PC-9 (cell line): ENCODE results near the gene MT1F. TPM values are rescaled to one million over a fixed set of nuclear protein-coding genes. Genes with fewer than 3 reads are reported as not detected.

Experiments used
- BruUV-seq: library from RNA; stranded (reverse); fragments of 400-500 nt; replicated peaks from 2 replicates; lab custom pipeline; 2021; lab: Mats Ljungman, UMichigan
- CTCF ChIA-PET: fragments of 300-600 bp; sonication (Branson Sonifier 250); formaldehyde crosslinking; loops from one replicate; lab custom pipeline; 2022; ENCODE audit warnings: antibody characterized with exemption; lab: Charles Lee
- POLR2A ChIA-PET: fragments of 300-600 bp; sonication (Branson Sonifier 250); formaldehyde crosslinking; loops from one replicate; lab custom pipeline; 2022; ENCODE audit warnings: antibody characterized with exemption; ENCODE audit not compliant: unreplicated experiment; lab: Charles Lee
- DNase-seq, 2 experiments: peaks; one replicate each; pipeline versions ENCODE4 v3.0.0 to v3.0.0-alpha.2; 2015 to 2022; ENCODE audit warnings: mixed read lengths in 1 of 2
- H2AFZ ChIP-seq: fragments of 200-600 bp; sonication (generic); 2 replicates; pipeline ENCODE4 v1.8.1; 2017; ENCODE audit warnings: antibody characterized with exemption
- H3F3A ChIP-seq: fragments of 200-600 bp; sonication (generic); 2 replicates; pipeline ENCODE4 v1.8.1; 2017; ENCODE audit warnings: antibody characterized with exemption, mild to moderate bottlenecking, low read depth; ENCODE audit not compliant: insufficient read depth
- H3K27ac ChIP-seq: fragments of 200-600 bp; sonication (generic); 2 replicates; pipeline ENCODE4 v1.6.1; 2016; ENCODE audit warnings: mixed run types
- H3K27me3 ChIP-seq: fragments of 200-600 bp; sonication (generic); 2 replicates; pipeline ENCODE4 v1.6.1; 2016; ENCODE audit warnings: low read depth, mixed run types; ENCODE audit not compliant: insufficient read depth
- H3K36me3 ChIP-seq: fragments of 200-600 bp; sonication (generic); 2 replicates; pipeline ENCODE4 v1.6.1; 2016; ENCODE audit warnings: low read depth, mixed run types
- H3K4me1 ChIP-seq: fragments of 200-600 bp; sonication (generic); replicated peaks from 2 replicates; pipeline ENCODE4 v1.6.1; 2016; ENCODE audit warnings: mixed run types; ENCODE audit not compliant: insufficient read depth
- H3K4me2 ChIP-seq: fragments of 200-600 bp; sonication (generic); 2 replicates; pipeline ENCODE4 v1.6.1; 2017; ENCODE audit warnings: mixed run types
- H3K4me3 ChIP-seq: fragments of 200-600 bp; sonication (generic); 2 replicates; pipeline ENCODE4 v1.6.1; 2016; ENCODE audit warnings: mixed run types
- H3K79me2 ChIP-seq: fragments of 200-600 bp; sonication (generic); 2 replicates; pipeline ENCODE4 v1.6.1; 2017; ENCODE audit warnings: low read depth, mixed run types
- H3K9me2 ChIP-seq: fragments of 200-600 bp; sonication (generic); 2 replicates; pipeline ENCODE4 v1.8.1; 2017; ENCODE audit warnings: mild to moderate bottlenecking; ENCODE audit not compliant: insufficient read depth
- H3K9me3 ChIP-seq: fragments of 200-600 bp; sonication (generic); 2 replicates; pipeline ENCODE4 v1.8.1; 2016; ENCODE audit warnings: low read depth; ENCODE audit not compliant: insufficient read depth
- H4K20me1 ChIP-seq: fragments of 200-600 bp; sonication (generic); 2 replicates; pipeline ENCODE4 v1.8.1; 2017; ENCODE audit not compliant: insufficient read depth
- EZH2 ChIP-seq: fragments of 200-600 bp; sonication (generic); IDR thresholded peaks from 2 replicates; pipeline ENCODE4 v1.8.0; 2017; ENCODE audit warnings: antibody characterized with exemption, low read depth
- intact Hi-C: fragments of 100-400 bp; cut with micrococcal nuclease; formaldehyde crosslinking; loops from one replicate; pipeline ENCODE4 v1.10.0; 2022; ENCODE audit not compliant: unreplicated experiment
- total RNA-seq: library from RNA; stranded (reverse); gene quantifications from 2 replicates; pipeline ENCODE4 v1.2.3, GENCODE V29; 2021
- TF ChIP-seq, protein P1 (sequence below): fragments of 200-600 bp; sonication (generic); conservative IDR thresholded peaks from 2 replicates; pipeline ENCODE4 v1.6.1; 2017; ENCODE audit warnings: mixed run types, antibody characterized with exemption, mild to moderate bottlenecking, moderate library complexity

The MT1F gene
- total RNA-seq, 1 experiment from 2014 or later = 4.0 TPM

DNA sequence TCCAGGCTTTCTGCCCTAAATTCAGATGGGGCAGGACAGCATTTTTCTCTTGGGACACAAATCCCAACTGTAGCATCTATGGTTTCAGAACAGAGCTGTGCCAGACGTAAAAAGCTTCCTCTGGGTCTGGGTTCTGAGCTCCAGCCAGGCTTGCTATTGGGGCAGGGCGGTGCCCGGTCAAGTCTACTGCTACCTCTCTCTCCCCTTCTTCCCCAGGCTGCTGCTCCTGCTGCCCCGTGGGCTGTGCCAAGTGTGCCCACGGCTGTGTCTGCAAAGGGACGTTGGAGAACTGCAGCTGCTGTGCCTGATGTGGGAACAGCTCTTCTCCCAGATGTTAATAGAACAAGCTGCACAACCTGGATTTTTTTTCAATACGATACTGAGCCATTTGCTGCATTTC, 24.2 kb upstream of the MT1F start:
- H3K36me3 ChIP-seq = no peaks in the 10 kb centered on the region
- H3K79me2 ChIP-seq = no peaks in the 10 kb centered on the region
- POLR2A ChIA-PET = no interaction called here
- no peak overlapping the region for H2AFZ ChIP-seq
- intact Hi-C loops = no loop called here
- H3K9me2 ChIP-seq = no peaks in the 10 kb centered on the region
- H3K4me3 ChIP-seq = no peak overlapping the region
- TF ChIP-seq, protein P1, sequence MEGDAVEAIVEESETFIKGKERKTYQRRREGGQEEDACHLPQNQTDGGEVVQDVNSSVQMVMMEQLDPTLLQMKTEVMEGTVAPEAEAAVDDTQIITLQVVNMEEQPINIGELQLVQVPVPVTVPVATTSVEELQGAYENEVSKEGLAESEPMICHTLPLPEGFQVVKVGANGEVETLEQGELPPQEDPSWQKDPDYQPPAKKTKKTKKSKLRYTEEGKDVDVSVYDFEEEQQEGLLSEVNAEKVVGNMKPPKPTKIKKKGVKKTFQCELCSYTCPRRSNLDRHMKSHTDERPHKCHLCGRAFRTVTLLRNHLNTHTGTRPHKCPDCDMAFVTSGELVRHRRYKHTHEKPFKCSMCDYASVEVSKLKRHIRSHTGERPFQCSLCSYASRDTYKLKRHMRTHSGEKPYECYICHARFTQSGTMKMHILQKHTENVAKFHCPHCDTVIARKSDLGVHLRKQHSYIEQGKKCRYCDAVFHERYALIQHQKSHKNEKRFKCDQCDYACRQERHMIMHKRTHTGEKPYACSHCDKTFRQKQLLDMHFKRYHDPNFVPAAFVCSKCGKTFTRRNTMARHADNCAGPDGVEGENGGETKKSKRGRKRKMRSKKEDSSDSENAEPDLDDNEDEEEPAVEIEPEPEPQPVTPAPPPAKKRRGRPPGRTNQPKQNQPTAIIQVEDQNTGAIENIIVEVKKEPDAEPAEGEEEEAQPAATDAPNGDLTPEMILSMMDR = no peak
- no peak for TF ChIP-seq EZH2
- no peak for DNase-seq
- peaks cover 3% of the 10 kb centered on the region; the same call in 1 of the 2 replicates for H3F3A ChIP-seq
- no TSS peak for BruUV-seq
- CTCF ChIA-PET = no interaction called here
- no peak overlapping the region for H3K4me2 ChIP-seq
- no peaks in the 10 kb centered on the region for H3K9me3 ChIP-seq
- peaks cover 14% of the 10 kb centered on the region for H3K4me1 ChIP-seq
- no peaks in the 10 kb centered on the region for H4K20me1 ChIP-seq
- no peak overlapping the region for H3K27ac ChIP-seq
- no peaks in the 10 kb centered on the region for H3K27me3 ChIP-seq

DNA sequence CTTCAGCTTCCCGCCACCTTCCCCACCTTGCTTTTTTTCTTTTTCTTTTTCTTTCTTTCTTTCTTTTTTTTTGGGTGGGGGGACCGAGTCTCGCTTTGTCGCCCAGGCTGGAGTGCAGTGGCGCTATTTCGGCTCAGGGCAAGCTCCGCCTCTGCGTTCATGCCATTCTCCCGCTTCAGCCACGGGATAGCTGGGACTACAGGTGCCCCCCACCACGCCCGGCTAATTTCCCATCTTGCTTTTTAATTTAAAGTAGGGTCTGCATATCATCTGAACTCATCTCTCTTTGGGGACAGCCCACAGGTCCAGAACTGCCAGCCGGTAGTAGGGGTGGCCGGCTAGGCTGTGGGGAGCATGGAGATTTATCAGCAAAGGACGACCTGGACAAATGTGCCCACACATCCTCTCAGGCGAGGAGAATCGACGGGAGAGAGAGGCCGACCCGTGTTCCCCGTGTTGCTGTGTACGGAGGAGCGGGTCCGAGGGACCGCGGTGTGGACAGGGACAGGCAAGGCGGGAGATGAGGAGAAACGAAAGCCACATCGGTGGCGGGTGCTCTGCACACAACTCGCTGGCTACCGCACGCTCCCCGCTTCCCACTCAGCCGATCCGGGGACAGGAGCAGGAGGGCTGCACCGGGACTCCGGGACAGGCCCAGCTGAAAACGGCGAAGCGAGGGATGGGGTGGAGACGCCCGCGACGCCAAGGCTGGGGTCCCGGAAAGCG, 22.9 kb upstream of the MT1F start:
- no peak for TF ChIP-seq EZH2
- TF ChIP-seq, protein P1 = no peak
- intact Hi-C loops = no loop called here
- Histone ChIP-seq H3K27ac (no peak overlapping the region), H4K20me1 (no peaks in the 10 kb centered on the region), H3F3A (peaks cover 8% of the 10 kb centered on the region; the same call in 1 of the 2 replicates), H2AFZ (no peak overlapping the region), H3K9me3 (no peaks in the 10 kb centered on the region), H3K27me3 (no peaks in the 10 kb centered on the region), H3K4me2 (no peak overlapping the region), H3K4me1 (peaks cover 25% of the 10 kb centered on the region), H3K9me2 (no peaks in the 10 kb centered on the region), H3K36me3 (no peaks in the 10 kb centered on the region), H3K4me3 (no peak overlapping the region), H3K79me2 (no peaks in the 10 kb centered on the region)
- CTCF ChIA-PET = no interaction called here
- POLR2A ChIA-PET = no interaction called here
- no TSS peak for BruUV-seq
- no peak for DNase-seq

DNA sequence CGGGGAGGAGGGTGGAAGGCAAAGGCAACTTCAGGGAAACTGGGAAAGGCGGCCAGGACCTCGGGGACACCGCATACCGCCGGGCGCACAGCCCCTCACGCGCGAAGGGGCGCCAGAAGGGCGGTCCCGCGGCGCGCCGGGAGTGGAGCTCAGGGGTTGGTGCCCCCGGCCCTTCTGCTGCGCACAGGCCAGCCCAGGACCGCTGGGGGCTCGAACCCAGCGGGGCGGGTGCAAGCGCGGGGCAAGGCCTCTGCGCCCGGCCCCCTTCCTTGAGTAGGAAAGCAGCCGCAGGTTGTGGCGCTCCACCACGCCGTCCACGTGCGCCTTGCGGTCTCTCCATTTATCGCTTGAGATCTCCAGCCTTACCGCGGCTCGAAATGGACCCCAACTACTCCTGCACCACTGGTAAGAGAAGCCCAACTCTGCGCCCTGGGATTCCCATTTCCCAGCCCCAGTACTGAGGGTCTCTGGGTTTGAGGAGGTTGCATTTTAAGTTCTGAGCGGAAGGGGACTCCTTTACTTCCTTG, 22.3 kb upstream of the MT1F start:
- H3K9me3 ChIP-seq = no peaks in the 10 kb centered on the region
- H2AFZ ChIP-seq = no peak overlapping the region
- TF ChIP-seq, protein P1 = no peak
- no peak for TF ChIP-seq EZH2
- ChIA-PET CTCF (no interaction called here), POLR2A (no interaction called here)
- intact Hi-C loops = no loop called here
- H3K27me3 ChIP-seq = no peaks in the 10 kb centered on the region
- H3K4me2 ChIP-seq = no peak overlapping the region
- no TSS peak for BruUV-seq
- peaks cover 8% of the 10 kb centered on the region; the same call in 1 of the 2 replicates for H3F3A ChIP-seq
- H3K9me2 ChIP-seq = no peaks in the 10 kb centered on the region
- H4K20me1 ChIP-seq = no peaks in the 10 kb centered on the region
- peaks cover 31% of the 10 kb centered on the region for H3K4me1 ChIP-seq
- H3K36me3 ChIP-seq = no peaks in the 10 kb centered on the region
- no peak for DNase-seq
- H3K27ac ChIP-seq = no peak overlapping the region
- no peaks in the 10 kb centered on the region for H3K79me2 ChIP-seq
- H3K4me3 ChIP-seq = no peak overlapping the region
